Fibroblast of lung (primary cell): ENCODE results near the gene ANXA9.

Source experiments
- CTCF ChIP-seq, 2 donors: IDR thresholded peaks in 1 of 2; conservative IDR thresholded peaks in 1 of 2; 1 replicate in 1 of 2; 2 replicates in 1 of 2; pipeline ENCODE4 v1.5.1; 2011 to 2012; ENCODE audit warnings: low read length in 2 of 2, control low read depth in 1 of 2, inconsistent platforms in 1 of 2, low read depth in 1 of 2, mild to moderate bottlenecking in 1 of 2
- EZH2 ChIP-seq: IDR thresholded peaks from 2 replicates; pipeline ENCODE4 v1.5.1; 2012; ENCODE audit warnings: low read length, control low read depth, mild to moderate bottlenecking; ENCODE audit errors: missing control alignments

GRCh38 chr1:151002051-151002450, 20.0 kb downstream of the ANXA9 start:
- TF ChIP-seq CTCF (conservative IDR thresholded peaks at IDR 0.05 in 1 of 2, IDR thresholded peaks at IDR 0.05 in 1 of 2; ENCODE audit: low read depth in 1 of 2, low read length in 2 of 2), result no peak
- no peak for TF ChIP-seq EZH2
